ENCODE data around the gene ITPR3.

The ITPR3 gene

DNA sequence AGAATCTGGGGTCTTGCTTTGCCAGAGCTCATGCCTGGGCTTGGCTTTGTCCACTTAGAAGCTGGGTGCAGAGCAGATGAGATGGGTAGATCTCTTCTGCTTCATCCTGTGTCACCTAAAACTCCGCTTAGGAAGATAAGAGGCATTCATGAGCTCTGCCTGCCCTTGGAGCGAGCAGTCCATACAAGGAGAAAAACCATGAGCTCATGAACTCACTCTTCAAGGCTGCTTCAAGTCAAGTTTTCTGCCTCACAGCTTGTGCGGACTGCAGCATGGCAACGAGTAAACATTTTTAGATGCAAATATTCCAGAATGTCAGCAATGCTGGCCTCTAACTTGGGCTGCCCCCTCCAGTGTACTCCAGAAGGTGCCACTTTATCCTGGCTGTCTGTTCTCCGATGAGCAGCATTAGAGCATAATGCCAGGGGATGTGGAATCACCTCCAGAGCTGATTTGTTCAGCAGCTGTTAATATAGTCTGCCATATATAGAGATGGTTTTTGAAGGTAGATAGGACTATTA, 101.0 kb downstream of the ITPR3 start:
- no peak for DNase-seq

DNA sequence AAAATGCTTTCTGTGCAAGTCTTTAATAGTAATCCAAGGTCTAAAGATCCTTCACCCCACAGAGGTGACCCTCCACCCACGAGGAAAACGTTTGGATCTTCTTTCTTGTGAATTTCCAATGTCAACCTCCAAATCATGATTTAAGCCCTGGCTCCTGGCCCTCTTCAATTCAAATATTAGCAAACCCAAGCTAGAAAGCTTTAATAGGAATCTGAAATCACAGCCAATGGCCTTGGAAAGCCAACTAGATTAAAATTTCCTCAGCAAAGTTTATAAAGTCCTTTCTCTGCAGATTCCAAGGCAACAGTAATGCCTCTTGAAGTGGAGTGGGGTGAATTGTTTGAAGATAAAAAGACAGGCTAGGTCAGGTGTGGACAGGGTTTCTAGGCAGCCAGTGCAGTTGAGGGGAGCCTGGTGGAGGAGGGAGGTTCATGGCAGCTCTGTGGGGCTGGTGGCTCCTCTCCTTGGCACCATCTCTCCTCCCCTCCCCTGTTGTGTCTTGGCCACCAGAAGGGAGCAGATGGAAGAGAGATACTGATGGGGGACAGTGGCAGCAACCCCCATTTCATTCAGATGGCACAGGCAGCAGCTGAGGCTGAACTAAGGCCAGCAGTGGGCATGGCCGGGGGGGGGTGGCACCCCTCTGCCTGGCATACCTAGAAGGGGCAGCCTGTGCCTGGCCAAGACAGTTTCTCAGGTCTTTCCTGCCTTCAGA, 102.4 kb downstream of the ITPR3 start:
- no peak for DNase-seq

- DNase-seq = no peak
Measured at GRCh38 chr6:33724102-33725023, 103.2 kb downstream of the ITPR3 start.

DNA sequence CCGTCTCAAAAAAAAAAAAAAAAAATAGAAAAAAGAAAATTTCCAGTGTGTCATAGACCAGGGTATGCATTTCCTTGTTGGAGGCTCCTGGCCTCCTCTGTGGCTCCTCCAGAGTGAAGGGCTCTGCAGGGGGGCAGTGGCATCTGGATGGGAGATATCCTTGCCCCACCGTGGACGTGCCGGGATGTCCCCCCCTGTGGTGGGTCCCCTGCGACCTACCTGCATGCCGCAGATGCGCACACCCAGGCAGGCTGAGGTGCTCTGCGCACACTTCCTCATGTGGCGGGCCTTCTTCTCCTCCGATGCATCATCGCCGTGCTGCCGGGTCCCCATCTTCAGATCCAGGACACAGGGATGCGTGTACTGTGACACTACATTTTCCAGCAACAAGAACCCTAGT, 104.1 kb downstream of the ITPR3 start:
- DNase-seq = no peak

DNA sequence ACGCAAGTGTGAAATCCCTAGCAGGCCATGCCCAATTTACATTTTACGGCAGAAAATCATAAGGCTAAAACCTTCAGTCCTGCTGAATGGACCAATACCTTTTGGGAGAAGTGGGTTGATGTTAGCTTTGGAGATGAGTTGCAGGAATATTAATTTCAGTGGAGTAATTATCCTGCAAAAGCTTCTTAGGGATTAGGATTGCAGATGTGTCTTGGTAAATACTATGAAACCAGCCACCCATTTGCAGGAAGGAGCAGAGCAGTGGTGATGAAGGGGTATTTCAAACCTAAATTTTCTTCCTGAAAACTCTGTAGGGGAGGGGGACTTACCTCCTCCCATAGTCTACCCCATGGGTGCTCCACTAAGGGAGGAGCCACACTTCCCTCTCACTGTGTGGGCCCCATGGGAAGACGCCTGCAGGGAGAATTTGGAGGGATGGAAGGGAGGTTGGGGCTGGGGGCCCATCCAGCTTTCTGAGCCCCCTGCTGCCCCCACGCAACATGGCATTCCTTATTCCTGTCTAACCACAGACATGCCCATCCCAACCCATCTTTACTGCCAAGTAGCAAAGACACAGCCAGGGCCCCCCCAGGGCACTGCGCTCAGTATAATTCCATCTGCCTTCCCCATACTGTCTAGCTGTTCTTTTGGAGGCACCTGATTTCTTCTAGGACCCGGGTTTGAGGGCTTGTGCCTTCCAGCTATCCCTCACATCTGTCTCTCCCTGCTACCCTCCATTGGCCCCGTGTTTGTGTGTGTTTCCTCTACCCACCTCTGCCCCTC, 105.0 kb downstream of the ITPR3 start:
- DNase-seq = no peak

- no peak for DNase-seq
Measured at GRCh38 chr6:33726696-33727095, 105.6 kb downstream of the ITPR3 start.

- no peak for DNase-seq
Measured at GRCh38 chr6:33727126-33727525, 106.0 kb downstream of the ITPR3 start.

GRCh38 chr6:33727932-33728331, 106.8 kb downstream of the ITPR3 start:
- no peak for DNase-seq

DNA sequence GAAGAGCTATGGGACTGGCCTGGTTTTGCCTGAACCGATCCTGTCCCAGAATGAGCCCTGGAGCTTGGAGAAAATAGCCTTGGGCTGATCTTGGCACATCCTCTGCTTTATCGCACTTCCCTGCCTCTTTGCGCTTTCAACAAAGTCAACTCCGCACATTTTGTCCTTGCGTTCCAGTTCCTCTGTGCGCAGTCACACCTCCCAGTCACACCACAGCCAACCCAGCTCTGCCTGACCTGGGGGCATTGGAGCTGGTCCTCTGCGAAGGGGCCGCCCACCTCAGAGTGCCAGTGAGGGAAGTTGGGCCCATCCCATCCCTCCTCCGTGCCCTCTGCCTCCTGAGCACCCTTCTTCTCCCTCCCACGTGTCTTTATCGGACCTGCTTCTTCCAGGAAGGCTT, 107.3 kb downstream of the ITPR3 start:
- DNase-seq = no peak

GRCh38 chr6:33729059-33729458, 107.9 kb downstream of the ITPR3 start:
- DNase-seq = no peak

DNA sequence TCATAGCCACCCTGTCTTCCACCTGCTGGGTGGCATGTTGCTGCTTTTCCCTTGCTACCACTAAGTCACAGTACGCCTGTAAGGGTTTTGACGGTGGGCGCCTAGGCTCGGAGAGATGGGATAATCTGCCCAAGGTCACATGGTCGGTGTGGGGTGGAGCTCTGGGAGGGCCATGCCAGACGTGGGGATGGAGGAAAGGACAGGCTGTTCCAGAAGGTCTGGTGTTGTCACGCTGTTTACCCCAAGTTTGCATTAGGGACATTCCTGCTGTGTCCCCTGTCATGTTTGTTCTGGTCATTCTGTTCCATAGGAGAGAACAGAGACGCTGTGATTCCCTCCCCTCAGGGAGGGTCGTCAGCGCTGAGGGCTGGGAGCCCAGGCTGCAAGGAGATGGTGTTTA, 109.5 kb downstream of the ITPR3 start:
- no peak for DNase-seq

GRCh38 chr6:33731035-33731434, 109.9 kb downstream of the ITPR3 start:
- no peak for DNase-seq

- DNase-seq = no peak
Measured at GRCh38 chr6:33731751-33732282, 110.7 kb downstream of the ITPR3 start.

DNA sequence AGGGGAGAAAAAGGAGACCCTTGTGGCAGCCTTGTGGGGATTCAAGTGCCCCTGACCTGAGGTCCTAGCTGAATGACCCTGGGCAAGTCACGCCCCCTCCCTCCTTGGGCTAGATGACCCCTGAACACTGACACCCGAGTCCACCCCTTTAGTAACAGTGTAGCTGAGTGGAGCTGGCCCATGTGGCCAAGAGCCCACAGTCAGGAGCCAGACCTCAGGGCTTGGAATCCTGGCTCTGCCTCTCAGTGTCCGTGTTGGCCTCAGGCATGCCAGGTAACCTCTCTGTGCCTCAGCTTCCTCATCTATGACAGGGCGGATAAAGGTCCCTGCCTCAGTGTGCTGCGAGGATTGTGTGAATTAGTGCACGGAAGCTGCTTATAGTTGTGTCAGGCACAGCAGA, 111.3 kb downstream of the ITPR3 start:
- no peak for DNase-seq

DNA sequence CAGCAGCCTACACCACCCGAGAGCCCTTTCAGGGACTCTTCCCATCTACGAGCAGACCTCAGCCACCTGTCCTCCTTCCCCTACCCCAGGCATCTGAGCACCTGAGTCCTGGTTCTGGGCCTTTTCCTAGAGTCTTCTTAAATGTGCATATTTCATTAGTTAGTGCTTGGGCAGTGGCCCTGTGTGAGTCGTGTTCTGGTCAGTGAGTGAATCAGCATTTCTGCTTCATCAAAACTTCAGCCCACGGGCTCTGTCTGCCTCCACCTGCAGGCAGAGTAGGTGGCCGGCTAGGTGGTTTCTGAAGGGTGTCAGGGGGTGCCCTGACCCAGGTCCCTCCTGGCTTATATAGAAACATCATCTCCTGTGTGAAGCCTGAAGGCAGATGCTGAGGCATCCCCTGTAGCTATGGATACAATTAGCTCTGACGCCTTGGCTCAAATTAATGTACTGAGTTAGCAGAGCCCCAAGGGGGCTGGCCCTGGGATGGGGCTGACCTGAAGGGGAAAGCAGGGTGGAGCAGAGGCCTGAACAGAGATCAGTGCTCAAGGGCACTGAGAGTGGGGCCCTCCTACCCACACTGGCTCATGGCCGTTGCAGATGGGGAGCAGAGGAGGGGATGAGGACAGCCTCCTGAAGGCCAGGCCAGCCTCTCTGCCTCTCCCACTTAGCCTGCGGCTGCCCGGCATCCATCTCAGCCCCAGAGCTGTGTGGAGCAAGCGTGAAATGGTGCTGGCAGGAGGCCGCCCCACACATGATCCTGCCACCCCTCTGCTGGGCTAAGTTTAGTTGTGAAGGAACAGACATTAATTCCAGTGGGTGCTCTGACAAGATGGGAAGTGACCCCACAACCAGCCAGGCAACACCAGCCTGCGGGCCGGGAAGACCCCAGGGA, 111.9 kb downstream of the ITPR3 start:
- no peak for DNase-seq

DNA sequence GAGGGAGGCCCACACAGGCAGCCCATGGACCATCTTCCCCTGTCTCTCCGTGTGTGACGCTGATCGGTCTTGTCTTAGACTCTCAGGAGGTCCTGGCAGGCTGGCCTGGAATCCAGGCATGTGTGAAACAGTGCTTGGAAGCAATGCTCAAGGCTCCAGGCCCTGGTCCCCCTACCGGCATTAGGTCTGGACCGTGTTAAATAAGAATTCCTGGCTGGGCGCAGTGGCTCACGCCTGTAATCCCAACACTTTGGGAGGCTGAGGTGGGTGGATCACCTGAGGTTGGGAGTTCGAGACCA, 112.5 kb downstream of the ITPR3 start:
- no peak for DNase-seq

DNA sequence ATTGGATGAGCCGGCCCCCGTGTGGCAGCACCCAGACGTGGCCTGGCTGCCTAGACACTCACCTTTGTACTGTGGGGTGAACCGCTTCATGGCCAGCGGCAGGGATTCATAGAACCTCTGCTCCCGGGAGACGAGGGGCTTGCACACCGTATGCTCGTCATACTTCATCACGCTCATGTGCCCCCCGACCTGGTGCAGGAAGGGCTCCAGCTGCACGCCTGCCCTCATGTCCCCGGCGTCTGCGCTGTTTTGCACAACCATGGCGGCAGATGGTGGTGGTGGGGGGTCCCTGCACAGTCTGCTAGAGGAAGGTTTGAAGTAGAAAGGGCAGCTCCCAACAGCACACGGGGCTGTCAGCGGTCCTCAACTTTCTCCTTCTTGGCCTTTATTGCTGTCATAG, 114.1 kb downstream of the ITPR3 start:
- no peak for DNase-seq

- DNase-seq = no peak
Measured at GRCh38 chr6:33737267-33738026, 116.3 kb downstream of the ITPR3 start.

GRCh38 chr6:33738153-33738552, 117.0 kb downstream of the ITPR3 start:
- DNase-seq = no peak

DNA sequence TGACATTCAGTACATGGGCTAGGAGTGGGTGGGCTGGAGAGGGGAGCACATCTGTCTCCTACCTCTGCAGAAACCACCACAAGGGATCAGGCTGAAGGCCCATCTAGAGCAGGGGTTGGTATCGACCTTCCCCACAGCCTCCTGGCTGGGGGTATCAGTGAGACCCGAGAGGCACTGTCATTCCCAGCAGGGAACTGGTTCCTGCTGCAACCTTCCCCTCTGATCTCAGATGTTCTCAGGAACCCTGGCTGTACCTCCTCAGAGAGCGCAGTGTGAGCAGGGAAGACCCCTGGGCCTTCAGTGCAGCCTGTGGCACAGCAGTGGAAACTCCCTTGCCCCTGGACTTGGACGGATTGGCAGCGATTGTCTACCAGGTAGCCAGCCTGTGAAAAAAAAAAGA, 117.8 kb downstream of the ITPR3 start:
- no peak for DNase-seq

DNA sequence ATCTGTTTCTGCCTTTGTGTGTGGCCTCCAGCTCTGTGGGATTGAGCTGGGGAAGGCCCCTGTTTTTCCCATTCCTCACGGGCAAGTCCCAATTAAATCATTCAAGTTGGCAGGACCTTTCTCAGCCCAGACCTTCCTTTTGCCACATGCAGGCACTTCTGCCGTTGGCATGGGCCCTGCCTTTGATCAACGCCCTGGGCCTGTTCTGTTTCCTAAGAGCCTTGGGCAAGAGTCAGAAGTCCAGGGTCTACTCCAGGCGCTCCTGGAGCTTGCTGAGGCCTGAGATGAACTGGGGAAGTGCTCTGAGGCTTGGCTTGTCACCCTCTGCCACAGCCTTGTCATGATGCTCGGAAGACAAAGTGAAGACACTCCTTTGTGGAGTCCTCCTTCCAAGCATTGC, 118.4 kb downstream of the ITPR3 start:
- no peak for DNase-seq
